Colonic mucosa (tissue), 4 donors: Measurements from ENCODE around the gene PSD4. TPM values are rescaled to one million over a fixed set of nuclear protein-coding genes. Genes with fewer than 3 reads are reported as not detected.

Experiments
- DNase-seq: peaks from one replicate; pipeline ENCODE4 v3.0.0-alpha.2; 2020
- H3K27ac ChIP-seq: fragments of 200-600 bp; one replicate; pipeline ENCODE4 v1.8.0; 2021
- H3K27me3 ChIP-seq: fragments of 200-600 bp; one replicate; pipeline ENCODE4 v1.8.0; 2021
- H3K36me3 ChIP-seq: fragments of 200-600 bp; one replicate; pipeline ENCODE4 v1.8.0; 2021
- H3K4me1 ChIP-seq: fragments of 200-600 bp; one replicate; pipeline ENCODE4 v1.8.0; 2021; ENCODE audit warnings: mild to moderate bottlenecking
- H3K4me3 ChIP-seq: fragments of 200-600 bp; one replicate; pipeline ENCODE4 v1.8.0; 2021
- H3K9ac ChIP-seq, 2 donors: one replicate each; pipeline ENCODE4 v1.7.0; 2013; ENCODE audit warnings: control low read depth in 2 of 2, low read depth in 2 of 2, low read length in 2 of 2
- H3K9me3 ChIP-seq: fragments of 200-600 bp; one replicate; pipeline ENCODE4 v1.8.0; 2021
- intact Hi-C: fragments of 100-400 bp; cut with DNase I; formaldehyde crosslinking; loops from one replicate; pipeline ENCODE4 v1.14.1; 2022
- total RNA-seq, 2 donors: library from RNA; stranded (reverse); fragmentation: NEBNext Ultra II Directional in 1 of 2; extraction: Animal tissue kit (Norgen Biotek cat#: 25700) in 1 of 2; gene quantifications; one replicate each; pipeline ENCODE4 v1.2.1, GENCODE V29; 2021
- TF ChIP-seq, protein P1 (sequence below): fragments of 200-600 bp; IDR thresholded peaks from one replicate; pipeline ENCODE4 v1.8.0; 2022; ENCODE audit warnings: antibody characterized with exemption, mild to moderate bottlenecking
- donor health status: healthy.
- donor health status: DM: no; HTN: no; CAD: no.
- donor health status: DM: no; HTN: no; CAD: no.

The PSD4 gene
- total RNA-seq, 2 donors from 2014 or later = 36.5 to 50.6 TPM

DNA sequence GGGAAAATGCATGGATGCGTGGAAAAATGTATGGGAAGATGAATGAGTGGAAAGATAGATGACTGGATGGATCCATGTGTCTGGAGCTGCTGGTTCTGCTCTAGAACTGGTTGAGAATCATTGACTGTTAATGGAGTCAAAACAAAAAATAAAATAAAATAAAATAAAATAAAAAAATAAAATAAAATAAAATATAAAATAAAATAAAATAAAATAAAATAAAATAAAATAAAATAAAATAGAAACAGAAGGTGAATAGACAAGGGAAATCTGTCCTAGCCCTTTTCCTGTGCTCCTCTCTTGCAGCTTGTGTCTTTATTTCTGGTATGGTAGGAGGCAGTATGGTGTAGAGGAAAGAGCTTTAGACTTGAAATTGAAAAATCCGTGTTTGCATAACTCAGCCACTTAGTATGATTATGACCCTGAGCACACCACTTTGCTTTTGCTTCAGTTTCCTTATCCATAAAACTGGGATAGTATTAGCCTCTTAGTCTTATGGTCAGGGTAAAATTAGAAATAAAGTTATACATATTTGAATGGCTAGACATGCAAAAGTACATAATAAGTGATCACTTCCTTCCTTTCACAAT lies 51.0 kb downstream of the PSD4 start:
- no peak overlapping the region for H3K4me3 ChIP-seq
- H3K27me3 ChIP-seq = no peaks in the 10 kb centered on the region
- TF ChIP-seq, protein P1, sequence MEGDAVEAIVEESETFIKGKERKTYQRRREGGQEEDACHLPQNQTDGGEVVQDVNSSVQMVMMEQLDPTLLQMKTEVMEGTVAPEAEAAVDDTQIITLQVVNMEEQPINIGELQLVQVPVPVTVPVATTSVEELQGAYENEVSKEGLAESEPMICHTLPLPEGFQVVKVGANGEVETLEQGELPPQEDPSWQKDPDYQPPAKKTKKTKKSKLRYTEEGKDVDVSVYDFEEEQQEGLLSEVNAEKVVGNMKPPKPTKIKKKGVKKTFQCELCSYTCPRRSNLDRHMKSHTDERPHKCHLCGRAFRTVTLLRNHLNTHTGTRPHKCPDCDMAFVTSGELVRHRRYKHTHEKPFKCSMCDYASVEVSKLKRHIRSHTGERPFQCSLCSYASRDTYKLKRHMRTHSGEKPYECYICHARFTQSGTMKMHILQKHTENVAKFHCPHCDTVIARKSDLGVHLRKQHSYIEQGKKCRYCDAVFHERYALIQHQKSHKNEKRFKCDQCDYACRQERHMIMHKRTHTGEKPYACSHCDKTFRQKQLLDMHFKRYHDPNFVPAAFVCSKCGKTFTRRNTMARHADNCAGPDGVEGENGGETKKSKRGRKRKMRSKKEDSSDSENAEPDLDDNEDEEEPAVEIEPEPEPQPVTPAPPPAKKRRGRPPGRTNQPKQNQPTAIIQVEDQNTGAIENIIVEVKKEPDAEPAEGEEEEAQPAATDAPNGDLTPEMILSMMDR = no peak
- H3K36me3 ChIP-seq = no peaks in the 10 kb centered on the region
- intact Hi-C loops = no loop called here
- no peak overlapping the region for H3K9ac ChIP-seq
- H3K9me3 ChIP-seq = no peaks in the 10 kb centered on the region
- no peaks in the 10 kb centered on the region for H3K4me1 ChIP-seq
- no peak overlapping the region for H3K27ac ChIP-seq
- no peak for DNase-seq

DNA sequence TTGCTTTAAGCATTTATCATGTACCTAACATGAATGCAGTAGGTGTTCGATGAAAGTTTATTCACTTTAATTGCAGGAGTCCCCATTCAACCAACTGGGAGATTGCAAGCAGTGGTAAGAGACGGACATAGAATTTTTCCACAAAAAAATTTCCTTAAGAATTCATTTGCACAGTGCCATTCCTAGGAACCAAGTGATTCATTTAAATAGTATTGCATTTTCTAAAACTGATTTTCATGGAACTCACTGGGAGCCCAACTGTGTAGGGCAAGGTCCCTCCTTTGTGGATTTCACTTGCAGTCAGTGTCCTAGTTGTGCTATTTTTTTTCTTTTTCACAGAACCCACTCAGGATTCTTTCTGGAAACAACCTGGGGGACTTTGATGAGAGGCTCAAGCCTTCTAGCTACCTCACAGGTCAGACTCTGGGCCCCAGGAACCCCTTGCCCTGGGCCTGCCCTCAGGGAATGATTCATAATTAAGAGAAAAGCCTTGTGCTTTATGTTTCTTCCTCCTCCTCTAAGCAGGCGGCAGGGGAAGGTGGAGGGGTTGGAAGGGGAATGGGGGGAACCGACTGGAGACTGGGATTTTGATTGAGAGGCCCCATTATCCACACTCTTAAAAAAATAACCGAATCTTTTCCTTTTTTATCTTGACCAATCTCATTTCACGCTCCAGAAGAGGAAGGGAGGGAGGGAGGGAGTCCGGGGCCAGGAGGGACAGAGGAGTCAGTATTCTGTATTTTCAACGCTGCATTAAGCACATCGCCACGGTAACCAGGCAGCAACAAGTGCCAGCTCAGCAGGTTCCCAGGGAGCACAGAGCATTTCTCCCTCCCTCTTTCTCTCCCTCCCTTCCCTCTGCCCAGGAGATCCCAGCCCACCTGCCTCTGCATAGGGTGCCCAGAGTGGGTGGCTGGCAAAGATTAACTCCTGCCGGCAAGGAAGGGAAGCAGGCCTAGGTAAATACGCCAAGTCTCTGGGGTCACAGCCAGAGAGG lies 51.8 kb downstream of the PSD4 start:
- no peak overlapping the region for H3K4me3 ChIP-seq
- H3K9me3 ChIP-seq = no peaks in the 10 kb centered on the region
- no peak for DNase-seq
- no peaks in the 10 kb centered on the region for H3K27me3 ChIP-seq
- TF ChIP-seq, protein P1 = no peak
- intact Hi-C loops = no loop called here
- H3K36me3 ChIP-seq = no peaks in the 10 kb centered on the region
- H3K4me1 ChIP-seq = no peaks in the 10 kb centered on the region
- H3K9ac ChIP-seq = no peak overlapping the region
- no peak overlapping the region for H3K27ac ChIP-seq

DNA sequence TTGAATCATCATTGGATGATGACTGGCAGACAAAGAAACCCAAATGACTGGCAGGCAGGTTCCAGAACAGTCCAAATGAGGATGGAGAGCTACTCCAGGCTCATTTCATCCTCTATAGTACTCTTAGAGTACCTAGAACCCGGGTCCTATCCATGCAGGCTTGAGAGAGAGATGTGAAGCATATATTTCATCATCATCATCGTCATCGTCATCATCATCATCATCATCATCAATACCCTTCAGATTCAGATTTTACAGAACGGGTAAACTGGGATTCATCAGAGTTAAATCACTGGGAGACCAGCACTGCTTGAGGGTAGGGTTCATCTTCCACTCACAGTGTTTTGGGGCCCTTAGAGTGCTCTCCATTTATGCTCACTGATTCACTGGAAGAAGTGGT lies 52.7 kb downstream of the PSD4 start:
- H3K4me1 ChIP-seq = no peaks in the 10 kb centered on the region
- H3K27me3 ChIP-seq = no peaks in the 10 kb centered on the region
- H3K27ac ChIP-seq = no peak overlapping the region
- no peaks in the 10 kb centered on the region for H3K9me3 ChIP-seq
- no peaks in the 10 kb centered on the region for H3K36me3 ChIP-seq
- DNase-seq = no peak
- TF ChIP-seq, protein P1 = no peak
- no peak overlapping the region for H3K9ac ChIP-seq
- no peak overlapping the region for H3K4me3 ChIP-seq
- intact Hi-C loops = no loop called here

DNA sequence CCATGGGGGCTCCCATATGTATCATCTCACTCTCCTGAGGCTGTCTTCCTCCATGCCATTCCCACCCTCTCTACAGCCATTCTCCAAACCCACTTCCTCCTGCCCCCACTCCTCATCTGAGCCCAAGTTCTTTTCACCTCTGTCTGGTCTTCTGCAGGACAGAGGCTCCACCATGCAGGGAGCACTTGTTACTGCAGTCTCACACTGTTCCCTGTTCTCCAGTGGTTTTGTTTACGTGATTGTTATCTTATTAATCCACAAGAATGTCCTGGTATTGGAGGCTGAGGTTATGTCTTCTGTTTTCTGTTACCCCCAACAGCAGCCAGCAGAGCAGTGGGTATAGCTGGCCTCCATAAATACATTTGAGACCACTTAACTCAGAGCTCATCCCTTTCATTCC lies 53.5 kb downstream of the PSD4 start:
- Histone ChIP-seq H3K4me1 (no peaks in the 10 kb centered on the region), H3K9me3 (no peaks in the 10 kb centered on the region), H3K36me3 (no peaks in the 10 kb centered on the region), H3K27ac (no peak overlapping the region), H3K4me3 (no peak overlapping the region), H3K27me3 (no peaks in the 10 kb centered on the region), H3K9ac (no peak overlapping the region)
- no peak for DNase-seq
- intact Hi-C loops = no loop called here
- TF ChIP-seq, protein P1 = no peak

DNA sequence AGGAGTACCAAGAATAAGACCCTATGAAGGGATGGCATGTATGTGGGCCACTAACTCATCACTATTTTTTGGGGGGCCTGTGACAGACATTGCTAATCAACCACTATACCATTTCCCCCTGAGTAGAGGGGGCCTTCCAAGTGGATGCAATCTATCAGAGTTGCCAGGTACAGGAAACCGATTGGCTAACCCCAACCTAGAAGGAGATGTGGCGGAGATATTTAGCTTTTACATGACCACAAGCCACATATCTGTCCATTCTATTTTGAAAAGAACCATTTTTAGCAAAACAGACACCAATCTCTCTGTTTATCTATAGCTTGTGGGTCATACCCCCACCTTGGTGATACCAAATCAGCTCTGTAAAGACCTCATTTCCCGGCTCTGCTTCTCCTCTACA lies 53.9 kb downstream of the PSD4 start:
- H3K9ac ChIP-seq = no peak overlapping the region
- no peak overlapping the region for H3K27ac ChIP-seq

More for the DNA sequence above, 53.9 kb downstream of the PSD4 start:
- H3K4me3 ChIP-seq = no peak overlapping the region
- DNase-seq = no peak
- H3K27me3 ChIP-seq = no peaks in the 10 kb centered on the region
- no peaks in the 10 kb centered on the region for H3K36me3 ChIP-seq
- intact Hi-C loops = no loop called here
- no peaks in the 10 kb centered on the region for H3K9me3 ChIP-seq
- TF ChIP-seq, protein P1 = no peak
- no peaks in the 10 kb centered on the region for H3K4me1 ChIP-seq
